ENCODE results near the gene ROBO1. TPM values are rescaled to one million over a fixed set of nuclear protein-coding genes. Genes with fewer than 3 reads are reported as not detected.
A peak's percentile ranks its signal among the peaks of the same experiment; 100 is the strongest.

ROBO1 gene
- total and polyA plus RNA-seq, 2 of the 13 experiments (the other 11 are each of a cell fraction or from before 2014, with no cell fraction given) = 52.2 to 71.0 TPM

DNA sequence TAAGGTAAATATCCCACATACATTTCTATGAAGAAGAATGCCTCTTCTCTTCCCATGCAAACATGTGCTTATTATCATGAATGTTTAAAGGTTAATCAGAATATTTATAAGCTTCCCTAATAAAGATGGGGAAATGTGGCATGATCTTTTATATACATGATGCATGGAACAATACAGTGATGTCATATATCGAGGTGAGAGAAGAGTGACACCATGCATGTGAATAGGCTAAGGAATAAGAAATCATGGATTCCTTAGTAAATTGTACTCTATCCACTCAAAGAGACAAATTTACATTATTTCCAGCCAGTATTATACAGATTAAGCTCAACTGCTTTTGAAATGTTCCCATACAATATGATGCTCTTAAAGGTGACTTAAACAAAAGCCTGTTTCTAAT lies 1035.3 kb downstream of the ROBO1 start:
- no peak for TF ChIP-seq CC2D1A (CRISPR knock-in tag; IDR thresholded peaks at IDR 0.05)
- TF ChIP-seq HOMEZ (CRISPR knock-in tag; IDR thresholded peaks at IDR 0.05; ENCODE audit: low read depth) = no peak
- TF ChIP-seq ZNF501 (CRISPR knock-in tag; IDR thresholded peaks at IDR 0.05) = no peak
- no peak for TF ChIP-seq GFI1 (CRISPR knock-in tag; IDR thresholded peaks at IDR 0.05; ENCODE audit: borderline replicate concordance)
- TF ChIP-seq, protein P1, sequence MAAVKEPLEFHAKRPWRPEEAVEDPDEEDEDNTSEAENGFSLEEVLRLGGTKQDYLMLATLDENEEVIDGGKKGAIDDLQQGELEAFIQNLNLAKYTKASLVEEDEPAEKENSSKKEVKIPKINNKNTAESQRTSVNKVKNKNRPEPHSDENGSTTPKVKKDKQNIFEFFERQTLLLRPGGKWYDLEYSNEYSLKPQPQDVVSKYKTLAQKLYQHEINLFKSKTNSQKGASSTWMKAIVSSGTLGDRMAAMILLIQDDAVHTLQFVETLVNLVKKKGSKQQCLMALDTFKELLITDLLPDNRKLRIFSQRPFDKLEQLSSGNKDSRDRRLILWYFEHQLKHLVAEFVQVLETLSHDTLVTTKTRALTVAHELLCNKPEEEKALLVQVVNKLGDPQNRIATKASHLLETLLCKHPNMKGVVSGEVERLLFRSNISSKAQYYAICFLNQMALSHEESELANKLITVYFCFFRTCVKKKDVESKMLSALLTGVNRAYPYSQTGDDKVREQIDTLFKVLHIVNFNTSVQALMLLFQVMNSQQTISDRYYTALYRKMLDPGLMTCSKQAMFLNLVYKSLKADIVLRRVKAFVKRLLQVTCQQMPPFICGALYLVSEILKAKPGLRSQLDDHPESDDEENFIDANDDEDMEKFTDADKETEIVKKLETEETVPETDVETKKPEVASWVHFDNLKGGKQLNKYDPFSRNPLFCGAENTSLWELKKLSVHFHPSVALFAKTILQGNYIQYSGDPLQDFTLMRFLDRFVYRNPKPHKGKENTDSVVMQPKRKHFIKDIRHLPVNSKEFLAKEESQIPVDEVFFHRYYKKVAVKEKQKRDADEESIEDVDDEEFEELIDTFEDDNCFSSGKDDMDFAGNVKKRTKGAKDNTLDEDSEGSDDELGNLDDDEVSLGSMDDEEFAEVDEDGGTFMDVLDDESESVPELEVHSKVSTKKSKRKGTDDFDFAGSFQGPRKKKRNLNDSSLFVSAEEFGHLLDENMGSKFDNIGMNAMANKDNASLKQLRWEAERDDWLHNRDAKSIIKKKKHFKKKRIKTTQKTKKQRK (IDR thresholded peaks at IDR 0.05; ENCODE audit: low read length) = no peak
- TF ChIP-seq CREB1 (IDR thresholded peaks at IDR 0.05) = peak; percentile 39; the same call in 1 of the 2 replicates
- TF ChIP-seq CREB1 (CRISPR knock-in tag; IDR thresholded peaks at IDR 0.05) = no peak
- TF ChIP-seq, protein P2, sequence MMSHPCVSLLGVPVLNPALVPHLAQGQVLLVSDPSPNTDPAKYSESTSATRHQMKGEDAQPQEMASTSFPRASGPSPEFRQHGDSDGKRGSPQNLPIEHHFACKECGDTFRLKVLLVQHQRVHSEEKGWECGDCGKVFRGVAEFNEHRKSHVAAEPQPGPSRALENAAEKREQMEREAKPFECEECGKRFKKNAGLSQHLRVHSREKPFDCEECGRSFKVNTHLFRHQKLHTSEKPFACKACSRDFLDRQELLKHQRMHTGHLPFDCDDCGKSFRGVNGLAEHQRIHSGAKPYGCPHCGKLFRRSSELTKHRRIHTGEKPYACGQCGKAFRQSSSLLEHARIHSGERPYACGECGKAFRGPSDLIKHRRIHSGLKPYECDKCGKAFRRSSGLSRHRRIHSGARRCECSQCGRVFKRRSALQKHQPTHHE (CRISPR knock-in tag; IDR thresholded peaks at IDR 0.05; ENCODE audit: borderline replicate concordance) = no peak
- TF ChIP-seq RXRB (CRISPR knock-in tag; IDR thresholded peaks at IDR 0.05; ENCODE audit: borderline replicate concordance) = no peak
- intact Hi-C loops (cut with micrococcal nuclease; ENCODE audit: unreplicated experiment) = loop anchor here (10.0 kb wide), 1 partner anchor 262 kb away; no protein-coding TSS in a partner anchor

More for the DNA sequence above, 1035.3 kb downstream of the ROBO1 start:
- Histone ChIP-seq H3K36me3 (replicated peaks in 1 of 2; ENCODE audit: control insufficient read depth in 1 of 2, insufficient read depth in 2 of 2, low read length in 2 of 2) (no peaks in the 10 kb centered on the region; a peak in 1 of 5 replicates), H3K9me3 (ENCODE audit: low read length) (no peaks in the 10 kb centered on the region), H3K4me1 (ENCODE audit: insufficient read depth, low read length) (peaks cover 9% of the 10 kb centered on the region; the same call in 1 of the 2 replicates), H3K79me2 (ENCODE audit: insufficient read depth, low read length) (peaks cover 2% of the 10 kb centered on the region), H4K20me1 (ENCODE audit: insufficient read depth, low read length) (no peaks in the 10 kb centered on the region), H2AFZ (ENCODE audit: low read length) (no peak overlapping the region), H3K4me3 (replicated peaks in 1 of 3; ENCODE audit: insufficient read depth in 1 of 3, low read depth in 2 of 3, low read length in 3 of 3) (no peak overlapping the region), H3K27ac (ENCODE audit: extremely low read length, insufficient read depth, low read length) (no peak overlapping the region), H3K27me3 (ENCODE audit: control insufficient read depth in 1 of 2, insufficient read depth in 2 of 2, low read length in 2 of 2) (no peaks in the 10 kb centered on the region), H3K4me2 (ENCODE audit: low read depth, low read length) (no peak overlapping the region), H3K9ac (ENCODE audit: insufficient read depth, low read depth, low read length) (no peak overlapping the region)
- BruUV-seq (replicated peaks) = no TSS peak
- ChIA-PET CTCF (ENCODE audit: low intra/inter-chr PET ratio, low total read pairs) (no interaction called here), POLR2A (no interaction called here)
- no peak for FAIRE-seq
- ATAC-seq = no peak
- in situ Hi-C loops (cut with HindIII; ENCODE audit: extremely low pct_ligation_motif_present, low pct_unique_long_range_greater_than_20kb) = no loop called here
- no peak for DNase-seq (ENCODE audit: low spot score)
- WGBS (ENCODE audit: low lambda C conversion rate) = 97% methylated on average over 1 of the region's 1 CpG
